Transverse colon (tissue), 4 donors: Measurements from ENCODE around the gene DNAH2. TPM values are rescaled to one million over a fixed set of nuclear protein-coding genes. Genes with fewer than 3 reads are reported as not detected.

Experiments
- DNase-seq: peaks from one replicate; pipeline ENCODE4 v3.0.0-alpha.2; 2019
- H3K27ac ChIP-seq, 4 donors: fragments of 200-600 bp; sonication (generic); 2 replicates each; pipeline ENCODE4 v1.5.1; 2016 to 2018; ENCODE audit warnings: inconsistent platforms in 4 of 4
- H3K27me3 ChIP-seq: fragments of 200-600 bp; sonication (generic); 2 replicates; pipeline ENCODE4 v1.5.1; 2017; ENCODE audit warnings: inconsistent platforms
- H3K36me3 ChIP-seq, 4 donors: fragments of 200-600 bp; sonication (generic); 2 replicates each; pipeline ENCODE4 v1.5.1; 2017 to 2019; ENCODE audit warnings: inconsistent platforms in 4 of 4
- H3K4me1 ChIP-seq, 4 donors: fragments of 200-600 bp; sonication (generic); 2 replicates each; pipeline ENCODE4 v1.5.1; 2017 to 2020; ENCODE audit warnings: inconsistent platforms in 4 of 4
- H3K4me3 ChIP-seq, 4 donors: fragments of 200-600 bp; sonication (generic); 1 replicate in 1 of 4; 2 replicates in 3 of 4; pipeline versions ENCODE4 v1.5.1 to v1.6.1; 2017 to 2019; ENCODE audit warnings: inconsistent platforms in 4 of 4
- H3K9me3 ChIP-seq, 2 donors: fragments of 200-600 bp; sonication (generic); 2 replicates each; pipeline ENCODE4 v1.5.1; 2017 to 2019; ENCODE audit warnings: inconsistent platforms in 2 of 2
- EP300 ChIP-seq: sonication (generic); formaldehyde crosslinking; IDR thresholded peaks from one replicate; pipeline ENCODE4 v1.6.1; 2017; ENCODE audit warnings: antibody characterized with exemption, low read depth
- POLR2A ChIP-seq: fragments of 450-650 bp; IDR thresholded peaks from one replicate; pipeline ENCODE4 v1.6.1; 2016; ENCODE audit warnings: antibody characterized with exemption, mild to moderate bottlenecking, moderate library complexity
- POLR2AphosphoS5 ChIP-seq, 3 donors: sonication (generic); formaldehyde crosslinking; IDR thresholded peaks; one replicate each; pipeline ENCODE4 v1.6.1; 2016; ENCODE audit warnings: antibody characterized with exemption in 3 of 3
- WGBS, 2 donors: methylation state at CpG; one replicate each; pipeline ENCODE4 v1.1.5; 2018; ENCODE audit warnings: low coverage in 1 of 2; 5-methylcytosine and 5-hydroxymethylcytosine counted together
- in situ Hi-C, 4 donors: fragments of 200-750 bp; cut with MboI; loops; one replicate each; pipeline versions ENCODE4 v1.15.0 to v1.15.1; 2017; ENCODE audit warnings: low sequenced_read_pairs in 3 of 4, low pct_ligation_motif_present in 1 of 4, low pct_unique_long_range_greater_than_20kb in 1 of 4
- intact Hi-C: fragments of 100-400 bp; cut with DNase I; formaldehyde crosslinking; loops from one replicate; pipeline ENCODE4 v1.15.1; 2023; ENCODE audit warnings: low total_unique reads
- total RNA-seq, 4 donors: library from RNA; depleted of rRNA; stranded (reverse); fragments of >200 nt; gene quantifications; one replicate each; pipeline ENCODE4 v1.1.0, GENCODE V29; 2016
- TF ChIP-seq, protein P1 (sequence below), 5 experiments: fragments of 200-600 bp in 3 of 5; fragments of 450-650 bp in 2 of 5; sonication (generic) in 3 of 5; IDR thresholded peaks; 1 replicate in 2 of 5; 2 replicates in 3 of 5; pipeline ENCODE4 v1.5.1; 2016 to 2017; ENCODE audit warnings: antibody characterized with exemption in 5 of 5, inconsistent platforms in 3 of 5, mild to moderate bottlenecking in 2 of 5, moderate library complexity in 1 of 5

The DNAH2 gene
- total RNA-seq, 4 donors from 2014 or later = under 0.01 to 0.55 (median 0.18) TPM

DNA sequence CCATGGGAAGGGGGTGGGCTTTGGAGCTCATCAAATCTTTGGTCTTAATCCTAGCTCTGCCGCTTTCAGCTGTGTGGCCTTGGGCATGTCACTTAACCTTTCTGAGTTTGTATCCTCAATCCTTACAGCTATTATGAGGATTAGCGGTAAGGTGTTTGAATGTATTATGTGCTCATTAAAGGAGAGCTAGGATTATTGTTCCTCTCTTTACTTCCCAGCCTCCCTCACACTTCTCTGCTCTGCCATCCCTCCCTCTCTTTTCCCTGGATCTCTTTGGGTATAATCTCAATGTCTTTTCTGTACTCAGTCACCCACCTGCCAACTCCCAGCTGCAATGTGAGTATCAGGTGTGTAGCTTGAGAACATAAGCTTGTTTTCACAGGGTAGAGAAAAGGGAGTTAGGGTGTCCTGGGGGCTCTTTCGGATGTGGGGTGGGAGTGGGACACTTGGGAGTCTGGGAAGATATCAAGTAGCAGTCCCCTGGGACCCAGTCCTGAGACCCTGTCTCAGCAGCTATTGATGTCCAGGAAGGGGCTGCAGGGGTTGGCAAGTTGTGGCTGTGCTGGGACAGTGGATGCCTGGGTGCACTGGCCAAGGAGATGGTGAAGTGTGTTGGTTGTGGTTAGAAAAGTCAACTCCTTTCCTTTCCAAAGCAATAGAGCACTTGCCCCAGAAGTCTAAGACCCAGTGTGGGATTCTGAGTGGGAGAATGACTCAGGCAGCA, 10.8 kb upstream of the DNAH2 start:
- Histone ChIP-seq H3K36me3 (peaks cover 0 to 3% (median 0%) of the 10 kb centered on the region in 4 donors), H3K4me3 (no peak overlapping the region), H3K4me1 (peaks cover 9 to 20% (median 12%) of the 10 kb centered on the region in 4 donors), H3K9me3 (no peaks in the 10 kb centered on the region), H3K27ac (no peak overlapping the region), H3K27me3 (peaks cover 58% of the 10 kb centered on the region)
- 86% methylated on average over 3 of the region's 3 CpGs; no CpG with 5 or more reads in 1 of the 2 donors for WGBS, 2 donors
- intact Hi-C loops (no loop called here), in situ Hi-C loops (no loop called here)
- no peak for TF ChIP-seq EP300
- TF ChIP-seq, protein P1, sequence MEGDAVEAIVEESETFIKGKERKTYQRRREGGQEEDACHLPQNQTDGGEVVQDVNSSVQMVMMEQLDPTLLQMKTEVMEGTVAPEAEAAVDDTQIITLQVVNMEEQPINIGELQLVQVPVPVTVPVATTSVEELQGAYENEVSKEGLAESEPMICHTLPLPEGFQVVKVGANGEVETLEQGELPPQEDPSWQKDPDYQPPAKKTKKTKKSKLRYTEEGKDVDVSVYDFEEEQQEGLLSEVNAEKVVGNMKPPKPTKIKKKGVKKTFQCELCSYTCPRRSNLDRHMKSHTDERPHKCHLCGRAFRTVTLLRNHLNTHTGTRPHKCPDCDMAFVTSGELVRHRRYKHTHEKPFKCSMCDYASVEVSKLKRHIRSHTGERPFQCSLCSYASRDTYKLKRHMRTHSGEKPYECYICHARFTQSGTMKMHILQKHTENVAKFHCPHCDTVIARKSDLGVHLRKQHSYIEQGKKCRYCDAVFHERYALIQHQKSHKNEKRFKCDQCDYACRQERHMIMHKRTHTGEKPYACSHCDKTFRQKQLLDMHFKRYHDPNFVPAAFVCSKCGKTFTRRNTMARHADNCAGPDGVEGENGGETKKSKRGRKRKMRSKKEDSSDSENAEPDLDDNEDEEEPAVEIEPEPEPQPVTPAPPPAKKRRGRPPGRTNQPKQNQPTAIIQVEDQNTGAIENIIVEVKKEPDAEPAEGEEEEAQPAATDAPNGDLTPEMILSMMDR (IDR thresholded peaks at IDR 0.05) = no peak
- TF ChIP-seq POLR2A = no peak
- TF ChIP-seq POLR2AphosphoS5 (IDR thresholded peaks at IDR 0.05) = no peak
- no peak for DNase-seq

DNA sequence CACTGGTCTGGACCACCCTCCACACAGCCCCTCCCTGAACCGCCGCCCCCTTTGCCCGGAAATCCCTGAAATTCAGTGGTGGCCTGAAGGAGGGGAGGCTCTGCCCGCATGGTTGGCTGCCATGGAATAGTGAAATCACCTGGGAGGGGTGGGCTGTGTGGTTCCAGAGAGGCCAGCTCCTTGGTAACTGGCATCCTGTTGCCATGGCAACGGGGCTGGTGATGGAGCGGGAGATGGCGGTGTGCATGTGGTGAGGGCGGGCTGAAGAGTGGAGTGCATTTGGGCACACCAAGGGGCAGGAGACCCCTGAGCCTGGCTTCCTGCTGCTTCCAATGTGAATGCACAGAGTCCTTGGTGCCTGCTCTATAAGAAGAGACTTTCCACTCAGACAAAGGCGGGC, 10.1 kb upstream of the DNAH2 start:
- Histone ChIP-seq H3K9me3 (no peaks in the 10 kb centered on the region), H3K27ac (no peak overlapping the region), H3K27me3 (peaks cover 65% of the 10 kb centered on the region), H3K4me1 (peaks cover 9 to 20% (median 12%) of the 10 kb centered on the region in 4 donors), H3K36me3 (no peaks in the 10 kb centered on the region), H3K4me3 (no peak overlapping the region)
- WGBS, 2 donors = 78% methylated on average over 9 of the region's 9 CpGs; no CpG with 5 or more reads in 1 of the 2 donors
- in situ Hi-C loops (no loop called here), intact Hi-C loops (no loop called here)
- TF ChIP-seq, protein P1 (IDR thresholded peaks at IDR 0.05) = no peak
- no peak for TF ChIP-seq POLR2AphosphoS5 (IDR thresholded peaks at IDR 0.05)
- no peak for TF ChIP-seq EP300
- TF ChIP-seq POLR2A = no peak
- DNase-seq = no peak

DNA sequence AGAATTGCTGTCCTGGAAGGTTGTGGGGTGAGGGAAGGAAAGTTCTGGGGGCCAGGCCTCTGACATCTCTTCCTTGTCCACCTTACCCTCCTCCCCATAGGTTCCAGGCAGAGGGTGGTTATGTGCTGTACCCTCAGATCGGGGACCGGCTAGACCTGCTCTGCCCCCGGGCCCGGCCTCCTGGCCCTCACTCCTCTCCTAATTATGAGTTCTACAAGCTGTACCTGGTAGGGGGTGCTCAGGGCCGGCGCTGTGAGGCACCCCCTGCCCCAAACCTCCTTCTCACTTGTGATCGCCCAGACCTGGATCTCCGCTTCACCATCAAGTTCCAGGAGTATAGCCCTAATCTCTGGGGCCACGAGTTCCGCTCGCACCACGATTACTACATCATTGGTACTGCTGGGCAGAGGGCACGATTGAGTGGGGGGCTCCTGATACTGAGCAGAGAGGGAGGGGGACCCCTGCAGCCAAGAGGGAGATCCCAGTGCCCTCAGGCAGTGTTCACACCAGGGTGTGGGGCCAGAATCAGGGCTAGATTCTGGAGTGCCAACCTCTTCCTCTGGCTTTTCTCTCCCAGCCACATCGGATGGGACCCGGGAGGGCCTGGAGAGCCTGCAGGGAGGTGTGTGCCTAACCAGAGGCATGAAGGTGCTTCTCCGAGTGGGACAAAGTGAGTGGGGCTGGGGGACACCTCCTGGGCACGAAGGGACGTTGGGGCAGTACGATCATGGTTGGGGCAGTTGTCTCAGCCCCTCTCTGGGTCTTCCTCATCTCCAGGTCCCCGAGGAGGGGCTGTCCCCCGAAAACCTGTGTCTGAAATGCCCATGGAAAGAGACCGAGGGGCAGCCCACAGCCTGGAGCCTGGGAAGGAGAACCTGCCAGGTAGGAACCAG, 9.4 kb upstream of the DNAH2 start:
- Histone ChIP-seq H3K27ac (no peak overlapping the region), H3K36me3 (no peaks in the 10 kb centered on the region), H3K9me3 (no peaks in the 10 kb centered on the region), H3K4me3 (no peak overlapping the region), H3K27me3 (peaks cover 71% of the 10 kb centered on the region), H3K4me1 (peaks cover 9 to 20% (median 12%) of the 10 kb centered on the region in 4 donors)
- intact Hi-C loops = no loop called here
- in situ Hi-C loops = no loop called here
- 71 to 83% methylated on average over 3 to 22 of the region's 22 CpGs for WGBS, 2 donors
- no peak for DNase-seq
- TF ChIP-seq POLR2AphosphoS5 (IDR thresholded peaks at IDR 0.05) (no peak), POLR2A (no peak), EP300 (no peak)
- TF ChIP-seq, protein P1 (IDR thresholded peaks at IDR 0.05) = no peak

DNA sequence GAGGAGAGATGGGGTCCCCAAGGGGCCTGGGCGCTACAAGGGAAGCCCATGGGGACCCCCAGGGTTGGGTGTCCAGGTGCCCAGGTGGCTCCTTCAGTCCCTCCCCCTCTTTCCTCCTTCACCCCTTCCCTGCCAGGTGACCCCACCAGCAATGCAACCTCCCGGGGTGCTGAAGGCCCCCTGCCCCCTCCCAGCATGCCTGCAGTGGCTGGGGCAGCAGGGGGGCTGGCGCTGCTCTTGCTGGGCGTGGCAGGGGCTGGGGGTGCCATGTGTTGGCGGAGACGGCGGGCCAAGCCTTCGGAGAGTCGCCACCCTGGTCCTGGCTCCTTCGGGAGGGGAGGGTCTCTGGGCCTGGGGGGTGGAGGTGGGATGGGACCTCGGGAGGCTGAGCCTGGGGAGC, 8.5 kb upstream of the DNAH2 start:
- Histone ChIP-seq H3K9me3 (no peaks in the 10 kb centered on the region), H3K27ac (no peak overlapping the region), H3K27me3 (peaks cover 68% of the 10 kb centered on the region), H3K4me1 (peaks cover 9 to 20% (median 12%) of the 10 kb centered on the region in 4 donors), H3K4me3 (no peak overlapping the region), H3K36me3 (no peaks in the 10 kb centered on the region)
- in situ Hi-C loops (no loop called here), intact Hi-C loops (no loop called here)
- 75% methylated on average over 10 of the region's 11 CpGs; no CpG with 5 or more reads in 1 of the 2 donors for WGBS, 2 donors
- DNase-seq = no peak
- TF ChIP-seq, protein P1 (IDR thresholded peaks at IDR 0.05) = no peak
- no peak for TF ChIP-seq POLR2AphosphoS5 (IDR thresholded peaks at IDR 0.05)
- no peak for TF ChIP-seq EP300
- no peak for TF ChIP-seq POLR2A
